Activated CD8-positive, alpha-beta memory T cell treated with anti-CD3 and anti-CD28 coated beads, Interleukin-2, amount 50 U/mL, for 24 hours (primary cell): ENCODE results near the gene SLC25A18.

ENCODE experiments used
- DNase-seq: peaks from one replicate; pipeline ENCODE4 v3.0.0-alpha.2; 2020; ENCODE audit errors: extremely low read depth

The SLC25A18 gene

DNA sequence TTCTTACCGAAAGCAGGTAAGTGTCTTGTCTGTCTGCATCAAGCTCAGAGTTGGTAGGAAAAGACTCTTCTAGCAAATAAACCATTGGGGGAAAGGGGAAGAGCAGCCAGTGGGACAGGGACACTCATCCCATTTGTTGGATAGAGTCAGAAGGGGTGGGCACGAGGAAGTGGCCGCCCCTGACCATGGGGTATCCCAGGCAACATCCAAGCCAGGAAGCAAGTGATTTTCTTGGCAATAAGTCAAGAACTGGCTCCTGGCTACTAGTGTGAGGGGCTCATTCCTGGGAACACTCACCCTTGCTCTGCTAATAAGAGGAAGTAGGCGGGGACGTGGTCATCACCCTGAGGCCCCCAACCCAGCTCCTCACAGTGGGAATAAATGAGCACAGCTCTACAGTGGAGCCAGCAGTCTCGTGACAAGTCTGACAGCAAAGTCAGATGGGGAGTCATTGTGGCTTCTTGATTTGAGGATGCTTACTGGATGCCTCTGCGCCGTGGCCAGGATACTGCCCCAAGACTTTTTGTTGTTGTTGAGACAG lies 6.7 kb downstream of the SLC25A18 start:
- DNase-seq, result no peak

DNA sequence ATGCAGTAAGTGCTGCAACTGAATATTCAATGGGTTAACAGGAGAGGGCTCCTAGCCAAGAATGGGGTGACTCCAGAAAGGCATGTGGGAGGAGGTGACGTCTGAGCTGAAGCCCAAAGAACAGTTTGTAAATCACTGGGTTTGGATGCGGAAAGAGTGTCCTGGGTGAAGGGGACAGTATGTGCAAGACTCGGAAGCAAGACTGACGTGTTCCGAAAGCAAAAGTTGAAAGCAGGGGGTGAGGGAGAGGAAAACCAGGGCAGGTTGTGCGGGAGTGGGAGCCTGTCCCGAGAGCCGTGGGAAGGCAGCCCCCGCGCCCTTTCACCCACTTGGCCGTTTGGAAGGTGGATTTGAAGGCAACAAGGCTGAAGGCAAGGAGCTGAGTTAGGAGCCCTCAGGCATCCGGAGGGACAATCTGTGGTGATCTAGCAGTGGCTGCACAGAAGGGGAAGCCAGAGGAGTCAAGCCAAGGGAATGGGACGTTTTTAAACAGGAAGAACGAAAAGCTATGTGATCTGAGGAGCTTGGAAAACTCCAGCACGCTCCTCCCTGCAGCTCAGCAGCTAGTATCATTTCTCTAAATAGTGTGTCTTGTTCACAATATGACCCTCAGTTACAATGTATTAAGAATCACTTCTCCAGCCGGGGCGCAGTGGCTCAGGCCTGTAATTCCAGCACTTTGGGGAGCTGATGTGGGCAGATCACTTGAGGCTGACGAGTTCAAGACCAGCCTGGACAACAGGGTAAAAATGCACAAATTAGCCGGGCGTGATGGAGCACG lies 7.7 kb downstream of the SLC25A18 start:
- no peak for DNase-seq

DNA sequence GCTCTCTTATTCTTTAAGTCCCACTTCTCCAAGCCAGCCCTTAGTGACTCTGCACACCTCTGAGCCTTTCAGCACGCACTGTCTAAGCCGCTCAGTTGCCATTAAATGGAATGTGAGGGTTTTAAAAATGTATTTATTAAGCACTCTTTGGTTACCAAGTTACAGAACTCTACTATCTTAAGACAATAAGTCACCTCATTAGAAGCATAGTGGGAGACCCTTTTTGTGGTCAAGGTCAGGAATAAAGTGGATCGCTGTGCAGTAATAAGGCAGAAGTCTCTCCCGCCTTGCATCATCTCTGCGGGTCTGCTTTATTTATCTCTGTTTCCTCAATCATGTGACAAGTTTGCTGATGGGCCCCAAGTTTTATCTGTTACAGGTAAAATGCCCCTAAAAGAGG lies 11.9 kb downstream of the SLC25A18 start:
- no peak for DNase-seq

- no peak for DNase-seq
Measured at GRCh38 chr22:17575681-17576080, 12.4 kb downstream of the SLC25A18 start.

DNA sequence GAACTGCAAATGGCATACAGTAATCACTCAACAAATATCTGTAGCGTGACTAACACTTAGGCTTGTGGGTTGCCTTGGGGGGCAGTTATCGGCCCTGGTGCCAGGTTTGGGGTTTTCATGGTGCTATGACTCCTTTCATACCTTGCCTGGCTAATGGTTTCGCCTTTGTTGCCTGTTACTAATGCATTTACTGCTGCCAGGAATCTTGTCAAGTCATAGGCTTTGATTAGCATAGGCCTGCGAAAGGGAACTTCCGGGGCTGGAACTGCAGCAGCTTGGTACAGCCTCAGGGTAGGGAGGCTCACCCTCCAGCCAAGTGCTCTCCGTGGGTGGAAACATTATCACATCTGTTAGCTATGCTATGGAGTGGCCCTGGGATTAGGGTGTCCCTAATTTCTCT lies 13.2 kb downstream of the SLC25A18 start:
- DNase-seq, result no peak

- DNase-seq, result no peak
Measured at GRCh38 chr22:17578136-17578754, 14.9 kb downstream of the SLC25A18 start.

DNA sequence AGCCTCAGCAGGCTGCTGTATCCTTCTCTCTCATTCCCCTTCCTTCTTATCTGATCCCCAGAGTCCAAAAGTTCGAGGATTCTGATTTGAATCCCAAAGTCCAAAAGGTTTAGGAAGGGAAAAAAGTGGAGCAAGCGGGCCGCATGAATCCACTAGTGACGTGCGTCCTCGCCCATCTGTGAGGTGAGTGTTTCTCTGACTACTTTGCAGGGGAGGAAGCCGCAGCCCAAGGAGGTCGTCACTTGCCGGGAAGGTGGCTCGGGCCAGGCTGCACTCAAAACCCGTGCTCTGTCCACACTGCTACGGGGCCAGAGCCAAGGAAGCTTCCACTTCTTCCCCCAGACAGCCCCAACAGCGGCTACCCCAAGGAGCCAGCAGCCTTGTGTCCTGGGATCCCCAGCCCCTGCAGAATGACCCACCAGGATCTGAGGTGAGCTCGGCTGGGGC lies 16.3 kb downstream of the SLC25A18 start:
- no peak for DNase-seq

DNA sequence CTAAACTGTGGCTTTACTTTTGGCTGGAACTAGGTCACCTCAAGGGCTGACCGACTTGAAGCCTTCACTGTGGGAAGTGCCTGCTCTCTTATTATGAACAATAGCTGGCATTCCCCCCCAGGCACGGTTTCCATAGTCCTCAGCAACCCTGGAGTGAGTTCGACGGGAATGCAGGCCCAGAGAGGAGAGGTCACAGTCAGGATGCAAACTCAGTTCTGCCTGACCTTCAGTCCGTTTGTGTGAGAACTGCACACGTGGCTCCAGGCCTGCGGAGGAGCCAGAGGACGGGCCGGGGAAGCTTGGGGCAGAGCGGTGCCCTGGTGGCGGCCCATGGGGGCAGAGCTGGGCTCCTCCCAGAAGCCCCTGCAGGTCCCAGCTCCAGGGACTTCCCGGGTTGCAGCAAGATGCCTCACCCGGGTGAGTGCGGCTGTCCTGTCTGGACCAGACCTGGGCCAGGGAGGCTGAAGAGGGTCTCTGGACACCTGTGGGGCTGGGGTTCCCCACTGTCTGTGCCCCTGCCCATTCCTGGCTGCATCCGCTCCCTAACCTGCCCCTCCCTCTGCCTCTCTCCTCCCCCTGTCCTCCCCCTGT lies 17.2 kb downstream of the SLC25A18 start:
- DNase-seq, result no peak

DNA sequence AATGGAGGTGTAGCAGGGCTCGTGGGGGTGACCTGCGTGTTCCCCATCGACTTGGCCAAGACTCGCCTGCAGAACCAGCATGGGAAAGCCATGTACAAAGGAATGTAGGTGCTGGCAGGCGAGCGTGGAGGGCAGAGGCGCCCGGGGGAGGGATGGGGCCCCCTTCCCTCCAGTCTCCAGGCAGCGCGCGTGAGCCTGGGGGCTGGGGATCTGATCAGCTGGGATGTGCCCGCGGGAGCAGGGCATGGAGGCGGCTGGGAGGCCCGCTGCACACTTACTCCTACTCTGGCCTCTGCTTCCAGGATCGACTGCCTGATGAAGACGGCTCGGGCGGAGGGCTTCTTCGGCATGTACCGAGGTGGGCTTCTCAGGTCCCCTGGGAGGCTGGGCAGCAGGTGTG lies 17.8 kb downstream of the SLC25A18 start:
- DNase-seq, result no peak

DNA sequence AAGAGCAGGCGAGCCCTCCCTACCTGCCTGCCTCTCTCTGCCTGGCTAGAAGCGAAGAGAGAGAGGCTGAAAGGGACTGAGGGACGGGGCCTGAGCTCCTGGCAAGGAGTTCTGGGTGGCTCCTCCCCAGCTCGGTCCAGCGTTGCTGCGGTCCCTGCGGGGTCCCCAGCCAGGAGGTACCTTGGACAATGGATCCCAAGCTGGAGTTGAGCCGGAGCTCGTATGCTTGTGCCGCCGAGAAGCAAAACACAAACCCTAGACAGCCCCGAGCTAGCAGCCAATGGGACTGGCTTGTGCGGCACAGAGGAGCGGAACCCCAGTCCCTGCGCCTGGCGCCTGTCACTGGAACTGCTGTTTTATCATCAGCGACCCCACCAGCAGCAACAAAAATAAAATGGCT lies 18.3 kb downstream of the SLC25A18 start:
- no peak for DNase-seq

DNA sequence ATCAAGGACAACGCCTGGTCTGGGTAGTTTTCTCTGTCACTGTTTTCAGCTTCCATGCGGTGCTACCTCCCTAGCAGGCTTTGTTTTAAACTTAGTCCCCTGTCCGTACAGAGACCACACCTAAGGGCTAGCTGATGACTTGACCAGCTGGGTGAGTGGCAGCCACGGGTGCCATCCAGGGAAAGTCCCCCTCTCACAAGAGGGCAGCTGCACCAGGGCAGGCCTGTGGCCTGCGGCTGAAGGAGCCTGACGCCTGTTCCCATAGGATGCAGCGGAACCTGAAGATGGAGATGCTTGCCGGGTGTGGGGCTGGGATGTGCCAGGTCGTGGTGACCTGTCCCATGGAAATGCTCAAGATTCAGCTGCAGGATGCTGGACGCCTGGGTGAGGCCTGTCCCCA lies 19.9 kb downstream of the SLC25A18 start:
- DNase-seq, result no peak

DNA sequence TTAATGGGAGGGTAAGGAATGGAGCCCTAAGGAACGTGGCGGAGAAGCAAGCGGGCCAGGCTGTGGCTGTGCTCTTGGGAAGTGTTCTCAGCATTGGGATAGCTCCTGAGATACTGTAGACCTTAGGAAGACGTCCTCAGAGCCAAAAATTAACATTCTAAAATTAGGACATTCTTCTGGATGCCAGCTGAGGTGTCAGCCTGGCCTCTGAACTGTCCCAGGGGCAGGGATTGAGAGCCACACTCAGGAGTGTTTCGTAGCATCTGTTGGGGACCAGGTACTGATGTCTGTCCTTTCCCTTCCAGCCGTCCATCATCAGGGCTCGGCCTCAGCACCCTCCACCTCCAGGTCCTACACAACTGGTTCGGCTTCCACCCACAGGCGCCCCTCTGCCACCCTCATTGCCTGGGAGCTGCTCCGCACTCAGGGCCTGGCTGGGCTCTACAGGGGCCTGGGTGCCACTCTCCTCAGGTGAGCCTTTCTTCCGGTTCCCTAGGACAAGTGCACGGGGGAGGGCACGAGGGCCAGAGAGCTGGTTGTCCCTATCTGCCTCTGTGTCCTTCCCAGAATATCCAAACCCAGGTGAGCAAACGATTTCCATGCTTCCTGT lies 23.6 kb downstream of the SLC25A18 start:
- DNase-seq, result no peak

DNA sequence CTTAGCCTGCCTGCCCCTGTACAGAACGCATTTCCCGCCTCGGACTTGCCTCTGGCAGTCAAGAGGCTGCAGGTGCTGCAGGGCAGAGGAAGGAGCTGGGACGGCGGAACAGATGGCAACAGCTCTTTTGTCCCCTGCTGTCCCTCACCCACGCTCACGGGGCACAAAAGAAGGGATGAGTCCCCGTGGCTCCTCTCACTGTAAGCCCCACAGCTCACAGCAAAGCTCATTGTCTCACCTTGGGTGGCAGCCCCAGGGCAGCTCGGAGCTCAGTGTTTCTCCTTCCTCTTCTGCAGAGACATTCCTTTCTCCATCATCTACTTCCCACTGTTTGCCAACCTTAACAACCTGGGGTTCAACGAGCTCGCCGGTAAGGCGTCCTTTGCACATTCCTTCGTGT lies 24.3 kb downstream of the SLC25A18 start:
- DNase-seq, result no peak

DNA sequence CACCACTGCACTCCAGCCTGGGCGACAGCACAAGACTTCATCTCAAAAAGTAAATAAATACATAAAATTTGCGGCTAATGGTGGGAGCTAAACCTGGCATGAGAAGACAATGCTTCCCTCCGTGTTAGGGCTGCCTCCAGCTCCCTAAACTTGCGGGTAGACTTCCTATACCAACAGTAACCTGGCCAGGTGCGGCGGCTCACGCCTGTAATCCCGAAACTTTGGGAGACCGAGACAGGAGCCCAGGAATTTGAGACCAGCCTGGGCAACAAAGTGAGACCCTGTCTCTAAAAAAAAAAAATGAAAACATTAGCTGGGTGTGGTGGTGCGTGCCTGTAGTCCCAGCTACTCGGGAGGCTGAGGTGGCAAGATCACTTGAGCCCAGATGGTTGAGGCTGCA lies 25.3 kb downstream of the SLC25A18 start:
- DNase-seq, result no peak

GRCh38 chr22:17589810-17590375 lies 26.6 kb downstream of the SLC25A18 start:
- no peak for DNase-seq

- no peak for DNase-seq
Measured at GRCh38 chr22:17590586-17590985, 27.3 kb downstream of the SLC25A18 start.

- no peak for DNase-seq
Measured at GRCh38 chr22:17592201-17592600, 28.9 kb downstream of the SLC25A18 start.

DNA sequence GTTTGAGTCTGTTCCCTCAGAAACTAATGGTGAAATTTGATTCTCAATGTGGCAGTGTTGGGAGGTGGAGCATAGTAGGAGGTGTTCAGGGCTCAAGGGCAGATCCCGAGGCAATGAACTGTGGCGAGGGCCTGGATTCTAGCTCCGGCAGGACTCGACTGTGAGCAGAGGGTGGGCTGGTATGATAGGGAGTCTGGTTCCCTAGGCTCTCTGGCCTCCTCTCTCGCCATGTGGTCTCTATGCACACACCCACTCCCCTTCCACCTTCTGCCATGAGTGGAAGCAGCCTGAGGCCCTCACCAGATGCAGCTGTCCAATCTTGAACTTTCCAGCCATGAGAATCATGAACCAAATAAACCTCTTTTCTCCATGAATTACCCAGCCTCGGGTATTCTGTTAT lies 32.9 kb downstream of the SLC25A18 start:
- no peak for DNase-seq

DNA sequence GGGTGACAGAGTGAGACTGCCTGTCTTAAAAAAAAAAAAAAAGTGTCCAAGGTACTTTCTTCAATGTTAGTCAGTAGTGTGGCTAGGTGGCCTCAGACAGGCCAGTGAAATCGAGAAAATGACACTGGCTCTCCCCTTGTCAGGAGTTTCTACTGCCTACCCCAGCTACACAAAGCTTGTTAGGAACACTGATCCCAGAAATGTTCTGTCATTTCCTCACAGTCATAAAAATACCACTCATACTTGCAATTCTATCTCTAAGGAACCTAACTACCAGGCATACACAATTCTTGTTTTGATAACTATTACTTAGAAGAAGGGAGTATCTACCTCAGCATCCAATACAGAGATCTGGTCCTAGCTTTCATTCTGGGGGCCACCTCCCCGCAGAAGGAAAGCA lies 33.9 kb downstream of the SLC25A18 start:
- DNase-seq, result no peak

- DNase-seq, result no peak
Measured at GRCh38 chr22:17598318-17598717, 35.0 kb downstream of the SLC25A18 start.

DNA sequence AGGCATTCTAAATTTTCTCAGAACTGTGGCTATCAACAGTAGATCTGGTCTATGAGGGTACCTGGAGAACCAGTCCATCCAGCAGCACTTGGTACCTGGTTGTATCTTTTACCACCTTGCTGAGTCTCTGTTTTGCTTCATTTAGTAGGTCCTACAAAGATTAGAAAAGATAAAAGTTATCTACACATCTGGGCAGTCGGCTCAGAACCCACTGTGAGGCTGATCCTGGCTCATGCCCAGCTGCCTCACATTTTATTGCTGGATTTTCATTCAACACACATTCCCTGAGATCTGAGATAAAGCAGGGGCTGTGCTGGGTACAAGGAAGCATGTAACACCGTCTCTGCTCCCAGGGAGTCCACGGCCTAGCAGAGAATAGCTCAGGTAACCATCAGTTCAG lies 37.7 kb downstream of the SLC25A18 start:
- DNase-seq, result no peak

DNA sequence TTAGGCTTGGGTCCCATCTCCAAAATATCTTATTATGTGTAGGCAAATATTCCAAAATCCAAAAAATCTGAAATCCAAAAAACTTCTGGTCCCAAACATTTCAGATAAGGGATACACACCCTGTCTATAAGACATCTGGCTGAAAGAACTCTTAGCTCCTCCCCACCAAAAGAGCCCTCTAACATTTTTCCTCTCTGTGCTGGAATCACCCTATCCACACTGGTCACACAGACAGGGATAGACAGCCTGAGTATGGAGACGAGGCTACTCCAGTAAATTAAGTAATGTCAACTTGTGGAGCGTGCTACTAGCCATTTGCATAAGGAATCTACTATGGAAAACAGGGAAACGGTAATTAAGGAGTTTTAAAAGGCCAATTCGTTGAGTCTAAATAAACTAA lies 40.4 kb downstream of the SLC25A18 start:
- no peak for DNase-seq
